Measurements from ENCODE around the gene IL10RB.

The IL10RB gene

GRCh38 chr21:33268393-33268736, 2.2 kb downstream of the IL10RB start:
- DNase-seq: no peak

- no peak for DNase-seq
Measured at GRCh38 chr21:33268737-33269441, 2.7 kb downstream of the IL10RB start.

GRCh38 chr21:33270986-33271385, 4.8 kb downstream of the IL10RB start:
- no peak for DNase-seq

- DNase-seq: no peak
Measured at GRCh38 chr21:33273044-33273443, 6.9 kb downstream of the IL10RB start.

- no peak for DNase-seq
Measured at GRCh38 chr21:33278721-33279120, 12.6 kb downstream of the IL10RB start.

GRCh38 chr21:33279330-33279820, 13.2 kb downstream of the IL10RB start:
- DNase-seq: no peak

- DNase-seq: no peak
Measured at GRCh38 chr21:33281096-33281652, 15.0 kb downstream of the IL10RB start.

GRCh38 chr21:33283203-33283602, 17.0 kb downstream of the IL10RB start:
- DNase-seq: no peak

GRCh38 chr21:33286076-33286475, 19.9 kb downstream of the IL10RB start:
- DNase-seq: no peak

GRCh38 chr21:33286600-33287456, 20.7 kb downstream of the IL10RB start:
- no peak for DNase-seq

- no peak for DNase-seq
Measured at GRCh38 chr21:33289199-33289819, 23.1 kb downstream of the IL10RB start.

- DNase-seq: no peak
Measured at GRCh38 chr21:33290441-33290840, 24.3 kb downstream of the IL10RB start.

- no peak for DNase-seq
Measured at GRCh38 chr21:33291686-33292085, 25.5 kb downstream of the IL10RB start.

- no peak for DNase-seq
Measured at GRCh38 chr21:33292724-33293123, 26.6 kb downstream of the IL10RB start.

GRCh38 chr21:33293136-33293535, 27.0 kb downstream of the IL10RB start:
- no peak for DNase-seq

GRCh38 chr21:33293811-33294216, 27.6 kb downstream of the IL10RB start:
- no peak for DNase-seq

GRCh38 chr21:33296156-33296555, 30.0 kb downstream of the IL10RB start:
- no peak for DNase-seq

- DNase-seq: no peak
Measured at GRCh38 chr21:33299181-33299752, 33.1 kb downstream of the IL10RB start.

- DNase-seq: peak; percentile 80
Measured at GRCh38 chr21:33300701-33301631, 34.8 kb downstream of the IL10RB start.

- DNase-seq: no peak
Measured at GRCh38 chr21:33301632-33302002, 35.5 kb downstream of the IL10RB start.

GRCh38 chr21:33302055-33302454, 35.9 kb downstream of the IL10RB start:
- no peak for DNase-seq

- DNase-seq: no peak
Measured at GRCh38 chr21:33302796-33303195, 36.6 kb downstream of the IL10RB start.

Measured in SIG-M5 (cell line).